DMS 273 (cell line): Measurements from ENCODE around the gene ANGPTL7.
"Not testable (repeated sequence)": the region's sequence is repeated elsewhere in the genome, so short reads cannot be mapped to it uniquely, and the experiment has no call there.

Experiments used
- DNase-seq: peaks from one replicate; lab custom pipeline; 2025; ENCODE audit not compliant: unreplicated experiment; lab: John Stamatoyannopoulos, UW

Gene ANGPTL7

DNA sequence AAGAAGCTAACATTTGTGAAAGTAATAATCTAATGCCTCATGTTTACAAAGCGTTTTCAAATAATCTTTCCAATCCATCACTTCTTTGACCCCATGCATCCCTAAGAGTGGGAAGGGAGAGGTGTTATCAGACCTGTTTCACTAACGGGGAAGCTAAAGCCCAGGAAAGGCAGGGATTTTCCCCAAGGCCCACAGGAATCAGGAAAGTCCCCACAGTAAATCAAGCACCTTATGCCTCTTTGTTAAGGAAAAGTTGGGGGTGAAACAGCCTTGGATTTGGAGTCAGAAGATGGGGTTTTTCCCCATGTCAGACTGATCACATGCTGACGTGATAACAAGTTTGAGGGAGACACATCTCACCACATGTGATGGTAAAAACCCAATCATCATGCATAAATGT is 20.0 kb upstream of the ANGPTL7 start:
- no peak for DNase-seq

DNA sequence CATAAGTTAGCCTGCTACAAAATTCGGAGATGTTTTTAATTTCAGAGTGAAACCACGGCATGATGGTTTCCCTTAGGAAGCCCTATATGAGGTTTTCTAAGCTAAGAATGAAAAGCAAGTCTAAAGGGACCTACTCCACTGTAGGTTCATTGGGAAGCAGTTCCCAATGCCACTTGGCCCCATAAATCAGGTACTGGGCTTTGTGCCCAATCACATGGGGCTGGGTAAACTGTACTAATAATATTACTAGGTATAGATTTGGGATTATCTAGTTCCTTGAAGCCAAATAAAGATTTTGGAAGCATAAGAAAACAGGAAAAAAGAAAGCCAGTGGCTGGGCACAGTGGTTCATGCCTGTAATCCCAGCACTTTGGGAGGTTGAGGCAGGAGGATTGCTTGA is 19.1 kb upstream of the ANGPTL7 start:
- DNase-seq = no peak

DNA sequence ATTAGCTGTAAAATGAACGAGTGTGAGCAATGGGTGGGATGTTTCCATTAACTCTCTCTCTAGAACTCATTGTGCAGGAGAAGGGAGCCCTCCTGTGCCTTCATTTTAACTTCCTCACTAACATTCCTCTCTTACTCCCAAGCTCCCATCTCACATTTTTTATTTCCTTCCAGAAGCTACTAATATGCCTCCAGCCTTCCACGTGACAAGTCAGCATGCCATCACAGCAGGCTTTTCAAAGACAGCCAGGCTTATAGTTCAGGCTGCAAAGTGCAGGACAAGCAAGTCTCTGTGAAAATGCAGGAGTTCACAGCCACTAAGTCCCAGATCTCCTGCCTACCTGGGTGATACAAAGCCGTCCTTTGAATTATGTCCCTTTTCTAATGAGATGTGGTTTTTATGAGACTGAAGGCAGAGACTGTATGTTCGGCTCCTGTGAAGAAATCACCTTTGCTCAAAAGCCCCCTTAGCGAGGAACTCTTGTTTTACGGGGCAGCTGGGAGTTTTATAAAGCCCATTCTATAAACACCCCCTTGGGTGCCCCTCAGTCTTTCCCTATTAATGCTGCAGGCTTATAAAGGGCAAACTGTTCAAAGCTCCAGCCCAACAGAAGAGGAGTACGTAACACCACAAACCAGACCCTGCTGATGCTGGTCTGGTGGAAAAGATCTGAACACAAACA is 14.8 kb upstream of the ANGPTL7 start:
- no peak for DNase-seq

DNA sequence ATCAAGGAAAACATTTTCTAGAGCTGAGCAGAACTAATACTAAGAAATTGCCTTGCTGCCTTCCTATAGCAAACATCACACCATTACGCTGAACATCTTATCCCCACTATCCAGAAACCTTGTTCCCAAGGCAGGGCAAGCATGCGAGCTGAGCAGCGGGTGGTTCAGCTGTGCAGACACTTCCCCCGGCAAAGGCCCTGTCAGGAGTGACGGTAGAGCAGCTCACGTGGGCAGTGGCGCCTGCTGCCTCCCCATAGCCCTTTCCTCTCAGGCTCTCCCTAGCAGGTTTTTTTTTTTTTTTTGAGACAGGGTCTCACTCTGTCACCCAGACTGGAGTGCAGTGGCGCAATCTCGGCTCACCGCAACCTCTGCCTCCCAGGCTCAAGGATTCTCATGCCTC is 13.7 kb upstream of the ANGPTL7 start:
- no peak for DNase-seq

DNA sequence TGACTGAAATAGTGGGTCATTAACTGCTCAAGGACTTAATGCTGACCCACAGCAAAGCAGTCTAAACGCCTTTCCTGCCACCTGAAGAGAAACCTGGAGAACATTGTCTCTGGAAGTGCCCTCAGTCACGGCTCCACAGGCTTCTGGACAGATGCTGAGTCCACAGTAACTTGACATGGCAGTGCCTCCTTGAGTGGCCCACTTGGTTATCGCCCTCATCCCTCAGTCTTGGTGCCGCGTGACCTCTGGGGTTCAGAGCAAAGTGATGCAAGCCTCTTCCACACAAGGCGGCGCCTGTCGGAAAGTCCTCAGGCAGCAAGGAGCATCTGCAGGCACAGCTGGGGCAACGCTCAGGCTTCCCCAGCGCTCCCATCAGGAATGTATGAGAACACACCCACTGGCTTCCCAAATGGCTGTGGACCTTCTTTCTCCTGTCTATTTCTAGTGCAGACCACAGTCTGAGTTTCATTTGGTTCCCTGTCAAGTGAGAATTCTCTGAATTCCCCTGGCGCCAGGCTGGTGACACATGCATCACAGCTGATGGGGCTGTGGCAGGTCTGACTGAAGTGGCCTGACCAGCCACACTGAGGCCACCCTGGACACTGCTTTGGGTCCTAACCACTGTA is 13.0 kb upstream of the ANGPTL7 start:
- no peak for DNase-seq

DNA sequence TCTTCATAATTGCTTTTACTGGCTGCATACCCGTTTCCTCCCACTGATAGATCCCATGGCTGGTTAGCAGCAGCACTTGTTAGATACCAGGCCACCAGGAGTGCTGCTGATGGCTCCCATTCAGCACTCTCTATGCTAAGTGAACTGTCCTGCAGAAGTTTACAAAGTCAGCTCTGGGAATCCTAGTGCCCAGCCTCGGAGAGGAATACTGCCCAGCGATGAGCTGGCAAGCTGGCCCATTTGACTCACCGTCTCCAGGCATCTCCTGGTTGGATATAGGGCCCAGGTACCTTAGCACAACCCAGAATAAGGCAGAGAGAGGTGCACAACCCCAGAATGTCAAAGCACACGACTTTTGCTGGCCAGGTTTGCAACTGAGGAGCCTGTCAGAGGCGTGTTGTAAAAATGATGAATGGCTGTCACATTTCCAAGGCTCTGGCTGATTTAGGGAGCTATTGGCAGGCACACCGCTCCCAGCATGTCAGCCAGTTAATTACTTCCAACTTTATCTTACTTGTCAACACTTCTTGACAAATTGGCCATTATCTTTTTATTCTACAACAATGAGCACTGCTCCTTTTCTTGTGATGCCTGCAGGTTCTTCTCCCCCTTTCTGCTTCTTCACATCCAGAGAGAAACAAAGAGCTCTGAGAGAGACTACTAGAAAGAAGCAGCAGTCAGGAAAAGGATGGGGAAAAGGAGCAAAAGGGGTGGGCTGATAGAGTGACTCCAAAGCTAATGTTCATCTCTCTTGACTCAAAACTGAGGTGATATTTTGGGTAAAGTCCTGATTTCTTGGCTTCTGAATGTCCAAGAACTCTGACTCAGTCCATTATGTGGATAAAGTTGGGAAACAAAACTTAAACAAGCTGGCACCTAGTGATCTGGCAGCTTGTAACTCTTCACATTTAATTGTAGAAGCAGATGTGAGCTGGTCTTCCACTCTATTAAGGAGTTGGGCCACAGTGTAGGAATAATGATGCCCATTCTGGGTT is 10.8 kb upstream of the ANGPTL7 start:
- DNase-seq = peak; percentile 56

DNA sequence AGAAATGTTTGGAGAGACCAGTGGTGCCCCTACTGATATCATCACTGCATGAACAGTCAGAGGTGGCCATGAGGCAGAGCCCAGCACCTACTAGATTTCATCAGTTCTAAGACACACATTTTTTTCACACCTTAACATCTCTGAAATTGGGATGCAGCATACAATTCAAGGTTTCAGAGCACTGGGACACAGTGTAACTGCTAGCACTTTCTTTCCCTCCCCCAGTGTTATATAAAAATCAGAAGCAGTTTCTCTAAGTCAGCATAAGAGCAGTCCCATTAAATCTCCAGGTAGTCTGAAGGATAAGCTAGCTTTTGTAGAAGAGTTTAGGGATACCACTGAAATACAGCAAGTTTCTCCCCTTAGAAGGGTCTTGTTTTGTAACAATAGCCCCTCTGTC is 10.0 kb upstream of the ANGPTL7 start:
- DNase-seq = no peak

DNA sequence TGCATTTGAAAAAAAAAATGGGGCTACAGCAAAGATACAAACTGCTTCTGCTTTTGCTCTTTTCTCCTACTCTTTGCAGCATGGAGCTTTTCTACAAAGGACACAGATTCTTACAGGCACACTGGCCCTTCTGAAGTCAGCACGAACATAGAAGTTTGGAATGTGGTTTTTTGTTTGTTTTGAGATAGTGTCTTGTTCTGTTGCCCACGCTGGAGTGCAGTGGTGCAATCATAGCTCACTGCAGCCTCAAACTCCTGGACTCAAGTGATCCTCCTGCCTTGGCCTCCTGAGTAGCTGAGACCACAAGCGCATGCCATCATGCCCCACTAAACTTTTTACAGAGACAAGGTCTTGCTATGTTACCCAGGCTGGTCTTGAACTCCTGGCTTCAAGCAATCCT is 9.4 kb upstream of the ANGPTL7 start:
- not testable (repeated sequence) for DNase-seq

DNA sequence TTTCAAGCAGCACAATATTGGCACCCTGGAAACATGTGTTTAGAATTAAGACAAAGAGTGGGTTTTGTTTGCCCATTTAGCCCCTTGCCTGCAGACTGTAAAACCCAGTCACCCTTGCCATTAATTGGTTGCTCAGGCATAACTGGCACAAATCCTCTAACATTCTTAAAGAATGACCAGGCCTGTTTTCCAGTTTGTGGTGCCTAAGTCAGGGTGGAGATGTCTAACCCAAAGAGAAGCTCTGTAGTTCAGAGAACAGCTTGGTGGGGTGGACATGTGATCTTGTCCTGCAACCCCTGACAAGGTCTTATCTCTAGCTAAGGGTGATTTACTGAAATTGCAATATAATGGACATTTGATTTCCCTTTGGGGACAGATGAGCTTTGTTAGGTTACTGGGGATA is 8.8 kb upstream of the ANGPTL7 start:
- DNase-seq = no peak

DNA sequence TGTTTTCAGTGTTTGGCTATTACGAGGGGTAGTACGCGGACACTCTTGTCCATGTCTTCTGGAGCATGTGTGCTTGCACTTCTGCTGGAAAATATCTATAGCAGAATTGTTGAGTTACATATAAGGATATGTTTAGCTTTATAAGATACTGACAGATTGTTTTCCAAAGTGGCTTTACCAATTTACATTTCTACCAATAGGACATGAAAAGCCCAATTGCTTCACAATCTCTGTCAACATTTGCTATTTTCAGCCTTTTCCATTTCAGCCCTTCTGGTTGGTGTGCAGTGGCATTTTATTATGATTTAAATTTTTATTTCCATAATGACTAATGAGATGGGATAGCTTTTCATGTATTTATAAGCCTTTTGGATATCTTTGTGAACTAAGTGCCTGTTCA is 6.3 kb upstream of the ANGPTL7 start:
- no peak for DNase-seq

DNA sequence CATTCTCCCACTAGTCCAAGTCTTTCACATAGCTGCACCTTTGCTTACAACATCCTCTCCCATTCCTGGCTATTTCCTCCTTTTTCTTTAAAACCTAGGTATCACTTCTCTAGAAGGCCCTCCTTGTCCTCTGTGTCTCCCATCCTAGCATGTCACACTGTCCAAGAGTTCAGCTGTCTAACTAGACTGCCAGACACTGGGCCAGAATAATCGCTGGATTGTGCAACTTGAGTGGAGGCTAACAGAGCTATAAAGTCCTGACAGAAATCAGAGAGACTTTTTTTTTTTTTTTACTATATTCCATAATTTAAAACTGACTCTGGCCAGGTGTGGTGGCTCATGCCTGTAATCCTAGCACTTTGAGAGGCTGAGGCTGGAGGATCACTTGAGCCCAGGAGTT is 4.2 kb upstream of the ANGPTL7 start:
- DNase-seq = no peak

DNA sequence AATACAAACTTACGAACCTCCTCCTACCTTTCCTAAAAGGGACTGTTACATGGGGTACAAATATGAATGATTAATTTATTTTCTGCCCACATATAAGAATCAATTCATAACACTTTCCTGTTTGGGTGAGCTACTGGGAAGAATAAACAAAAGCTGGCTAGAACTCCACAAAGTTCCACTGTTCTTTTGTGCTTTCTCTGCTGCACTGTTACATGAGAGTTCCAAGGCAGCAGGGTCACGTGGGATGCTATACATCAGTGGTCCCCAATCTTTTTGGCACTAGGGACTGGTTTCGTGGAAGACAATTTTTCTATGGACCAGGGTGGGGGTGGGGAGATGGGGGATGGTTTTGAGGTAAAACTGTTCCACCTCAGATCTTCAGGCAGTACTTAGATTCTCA is 2.2 kb upstream of the ANGPTL7 start:
- DNase-seq = no peak

DNA sequence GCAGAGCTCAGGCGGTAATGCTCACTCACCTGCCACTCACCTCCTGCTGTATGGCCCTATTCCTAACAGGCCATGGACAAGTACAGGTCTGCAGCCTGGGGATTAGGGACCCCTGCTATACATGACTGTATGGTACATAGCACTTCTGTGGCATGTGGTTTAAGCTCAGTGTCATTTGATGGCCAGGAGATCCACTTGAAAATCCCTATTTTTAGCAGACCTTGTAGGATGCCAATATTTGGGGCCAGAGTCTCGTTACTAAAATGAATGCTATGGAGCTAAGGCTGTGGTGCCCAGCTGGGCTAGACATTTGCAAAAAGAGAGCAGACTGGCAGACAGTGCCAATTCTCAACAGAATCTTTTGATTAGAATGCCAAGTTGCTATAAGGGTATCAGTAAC is 1.7 kb upstream of the ANGPTL7 start:
- no peak for DNase-seq

DNA sequence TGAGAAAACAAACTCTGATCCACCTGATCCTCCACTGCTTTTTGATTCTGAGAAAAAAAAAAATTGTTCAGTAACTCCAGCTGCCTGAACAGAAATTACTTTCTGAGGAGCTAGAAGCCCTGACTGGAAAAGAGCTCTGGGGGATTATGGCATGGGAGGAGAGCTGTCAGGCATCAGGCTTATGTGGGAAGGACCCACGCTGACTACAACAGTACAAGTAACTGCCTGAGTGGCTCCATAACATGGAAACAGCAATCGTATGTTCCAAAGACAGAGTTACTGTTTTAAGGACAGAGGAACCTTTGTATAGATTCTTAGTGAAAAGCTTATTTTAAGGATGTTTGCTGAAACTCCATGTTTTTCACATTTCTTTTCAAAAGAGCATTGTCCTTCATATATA is 1.2 kb upstream of the ANGPTL7 start:
- DNase-seq = no peak

DNA sequence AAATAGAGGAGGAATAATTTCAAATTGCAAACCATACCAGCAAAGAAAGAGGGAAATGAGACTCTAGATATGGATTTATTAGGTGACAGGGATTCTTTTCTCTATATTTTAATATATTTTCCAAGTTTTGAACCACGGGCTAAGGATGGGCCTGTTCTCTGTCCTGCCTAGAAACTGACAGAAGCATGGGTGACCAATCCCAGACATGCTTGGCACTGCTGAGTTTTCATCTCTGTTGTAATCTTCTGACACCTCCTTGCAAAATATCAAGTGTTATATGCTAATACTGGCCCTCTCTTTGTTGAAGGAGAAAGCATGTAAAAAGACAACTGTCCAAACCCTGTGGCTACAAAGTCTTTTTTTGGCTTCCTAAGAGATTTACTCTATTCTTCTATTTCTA is 774 bp upstream of the ANGPTL7 start:
- no peak for DNase-seq

DNA sequence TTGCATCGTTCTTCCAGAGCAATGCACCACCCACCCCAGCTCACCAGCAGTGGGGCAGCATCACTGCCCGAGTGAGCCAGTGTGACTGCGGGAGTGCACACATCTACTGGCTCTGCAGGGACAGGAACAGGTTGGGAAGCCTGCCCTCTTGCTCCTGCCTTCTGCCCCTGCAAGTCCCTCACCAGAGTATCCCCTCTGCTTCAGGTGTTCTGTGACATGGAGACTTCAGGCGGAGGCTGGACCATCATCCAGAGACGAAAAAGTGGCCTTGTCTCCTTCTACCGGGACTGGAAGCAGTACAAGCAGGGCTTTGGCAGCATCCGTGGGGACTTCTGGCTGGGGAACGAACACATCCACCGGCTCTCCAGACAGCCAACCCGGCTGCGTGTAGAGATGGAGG is 4.2 kb downstream of the ANGPTL7 start:
- DNase-seq = no peak

DNA sequence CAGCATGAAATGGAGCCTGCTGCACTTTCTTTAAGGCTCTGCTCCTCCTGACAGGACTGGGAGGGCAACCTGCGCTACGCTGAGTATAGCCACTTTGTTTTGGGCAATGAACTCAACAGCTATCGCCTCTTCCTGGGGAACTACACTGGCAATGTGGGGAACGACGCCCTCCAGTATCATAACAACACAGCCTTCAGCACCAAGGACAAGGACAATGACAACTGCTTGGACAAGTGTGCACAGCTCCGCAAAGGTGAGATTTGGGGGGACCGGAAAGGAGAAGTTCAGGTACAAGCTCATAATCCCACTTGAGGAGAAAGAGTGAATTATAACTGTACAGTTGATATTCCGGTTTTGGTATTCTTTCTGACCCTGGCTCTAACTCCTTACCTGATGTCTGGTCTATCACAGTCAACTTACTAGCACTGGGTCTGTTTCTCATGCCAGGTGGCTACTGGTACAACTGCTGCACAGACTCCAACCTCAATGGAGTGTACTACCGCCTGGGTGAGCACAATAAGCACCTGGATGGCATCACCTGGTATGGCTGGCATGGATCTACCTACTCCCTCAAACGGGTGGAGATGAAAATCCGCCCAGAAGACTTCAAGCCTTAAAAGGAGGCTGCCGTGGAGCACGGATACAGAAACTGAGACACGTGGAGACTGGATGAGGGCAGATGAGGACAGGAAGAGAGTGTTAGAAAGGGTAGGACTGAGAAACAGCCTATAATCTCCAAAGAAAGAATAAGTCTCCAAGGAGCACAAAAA is 5.4 kb downstream of the ANGPTL7 start:
- DNase-seq = no peak

DNA sequence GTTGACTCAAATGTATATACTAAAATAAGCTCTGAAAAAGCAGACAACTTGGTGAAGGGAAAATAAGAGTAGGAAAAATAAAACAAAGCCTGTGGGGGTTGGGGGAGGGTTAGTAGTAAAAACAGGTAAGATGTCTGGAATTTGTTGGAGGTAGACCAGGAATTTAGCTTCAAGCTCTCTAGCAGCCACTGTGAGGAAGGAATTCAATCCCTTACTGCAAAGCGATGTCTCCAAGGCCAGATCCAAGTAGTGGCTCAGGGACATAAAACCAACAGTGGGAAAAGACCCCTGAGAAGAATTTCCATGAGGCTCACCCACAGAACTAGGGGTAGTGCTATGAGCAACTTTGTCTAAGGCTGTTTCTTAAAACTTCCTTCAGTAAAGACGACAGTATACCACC is 7.8 kb downstream of the ANGPTL7 start:
- no peak for DNase-seq

DNA sequence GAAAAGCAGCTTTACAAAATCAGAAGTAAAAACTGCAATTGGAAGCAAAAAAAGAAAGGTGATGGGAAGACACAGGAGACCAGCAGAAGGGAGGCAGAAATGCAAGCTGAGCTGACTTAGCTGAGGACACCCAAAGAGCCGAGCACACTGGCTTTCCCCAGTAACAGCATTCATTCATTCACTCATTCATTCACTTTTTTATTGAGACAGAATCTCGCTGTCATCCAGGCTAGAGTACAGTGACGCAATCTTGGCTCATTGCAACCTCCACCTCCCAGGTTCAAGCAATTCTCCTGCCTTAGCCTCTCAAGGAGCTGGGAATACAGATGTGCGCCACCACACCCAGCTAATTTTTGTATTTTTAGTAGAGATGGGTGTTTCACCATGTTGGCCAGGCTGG is 8.2 kb downstream of the ANGPTL7 start:
- no peak for DNase-seq

DNA sequence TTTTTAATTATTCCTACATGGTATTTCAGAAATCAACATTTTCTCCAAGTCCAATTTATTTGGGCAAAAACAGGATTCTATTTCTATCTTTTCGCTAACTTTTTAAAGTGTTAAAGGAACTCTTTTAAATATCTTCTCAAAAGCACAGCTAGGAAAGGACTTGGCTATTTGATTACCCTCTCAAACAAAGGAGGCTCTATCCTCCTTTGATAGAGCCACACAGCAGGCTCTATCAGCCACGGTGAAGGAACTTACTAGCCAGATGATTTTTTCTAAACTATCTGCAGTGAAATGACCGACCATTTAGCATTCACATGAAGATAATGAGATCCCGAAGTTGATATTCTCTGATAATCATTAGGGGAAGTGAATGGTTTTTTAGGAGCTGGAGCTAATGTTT is 9.1 kb downstream of the ANGPTL7 start:
- DNase-seq = no peak
